Gastrocnemius medialis (tissue), 4 donors: ENCODE data around the gene FAM3D. TPM values are rescaled to one million over a fixed set of nuclear protein-coding genes. Genes with fewer than 3 reads are reported as not detected.

Experiments
- ATAC-seq, 2 donors: fragments of 150-250 bp; one replicate each; pipeline ENCODE4 v1.9.1; 2016
- DNase-seq, 2 donors: peaks; one replicate each; pipeline ENCODE4 v3.0.0-alpha.2; 2019
- H3K27ac ChIP-seq, 4 donors: fragments of 200-600 bp; sonication (generic); 1 replicate in 1 of 4; 2 replicates in 3 of 4; pipeline ENCODE4 v1.5.1; 2016 to 2018; ENCODE audit warnings: mild to moderate bottlenecking in 2 of 4, moderate library complexity in 1 of 4
- H3K27me3 ChIP-seq, 3 donors: fragments of 200-600 bp; sonication (generic) in 2 of 3; 1 replicate in 1 of 3; 2 replicates in 2 of 3; pipeline versions ENCODE4 v1.5.1 to v1.6.0; 2016 to 2019; ENCODE audit warnings: mild to moderate bottlenecking in 1 of 3, moderate library complexity in 1 of 3
- H3K36me3 ChIP-seq, 2 donors: fragments of 200-600 bp; sonication (generic) in 1 of 2; one replicate each; pipeline ENCODE4 v1.5.1; 2017 to 2018
- H3K4me1 ChIP-seq, 2 donors: fragments of 200-600 bp; sonication (generic) in 1 of 2; one replicate each; pipeline ENCODE4 v1.5.1; 2016 to 2017; ENCODE audit warnings: mild to moderate bottlenecking in 2 of 2
- H3K4me3 ChIP-seq, 4 donors: fragments of 200-600 bp; sonication (generic) in 3 of 4; 1 replicate in 1 of 4; 2 replicates in 3 of 4; pipeline ENCODE4 v1.5.1; 2016 to 2019; ENCODE audit warnings: mild to moderate bottlenecking in 2 of 4
- H3K9me3 ChIP-seq, 3 donors: fragments of 200-600 bp; sonication (generic) in 2 of 3; 1 replicate in 1 of 3; 2 replicates in 2 of 3; pipeline ENCODE4 v1.5.1; 2016 to 2019
- CTCF ChIP-seq, 5 experiments: fragments of 450-650 bp in 3 of 5; fragments of 200-600 bp in 2 of 5; sonication (generic) in 2 of 5; IDR thresholded peaks in 4 of 5; conservative IDR thresholded peaks in 1 of 5; 1 replicate in 4 of 5; 2 replicates in 1 of 5; pipeline ENCODE4 v1.5.1; 2016 to 2019; ENCODE audit warnings: antibody characterized with exemption in 5 of 5, mild to moderate bottlenecking in 3 of 5, moderate library complexity in 3 of 5
- POLR2A ChIP-seq, 2 donors: fragments of 450-650 bp; IDR thresholded peaks; one replicate each; pipeline ENCODE4 v1.6.1; 2017; ENCODE audit warnings: antibody characterized with exemption in 2 of 2, mild to moderate bottlenecking in 2 of 2, moderate library complexity in 2 of 2
- in situ Hi-C, 4 donors: fragments of 200-750 bp; cut with MboI; loops; one replicate each; pipeline versions ENCODE4 v1.15.0 to v1.8.0; 2017; ENCODE audit warnings: low sequenced_read_pairs in 4 of 4
- intact Hi-C: fragments of 100-400 bp; cut with DNase I; formaldehyde crosslinking; loops from one replicate; pipeline ENCODE4 v1.15.1; 2023; ENCODE audit warnings: low total_unique reads
- total RNA-seq, 4 donors: library from RNA; depleted of rRNA; stranded (reverse); fragments of >200 nt; gene quantifications; one replicate each; pipeline versions ENCODE4 v1.1.0 to v1.2.3, GENCODE V29; 2016

FAM3D gene
- total RNA-seq, 4 donors from 2014 or later: 0.83 TPM; not detected in 3

- ATAC-seq: no peak
- TF ChIP-seq POLR2A (IDR thresholded peaks at IDR 0.05): no peak
- TF ChIP-seq CTCF (IDR thresholded peaks at IDR 0.05 in 4 of 5, conservative IDR thresholded peaks at IDR 0.05 in 1 of 5): no peak
- intact Hi-C loops (loop anchor here (5.0 kb wide), 1 partner anchor 39 kb away; no protein-coding TSS in a partner anchor), in situ Hi-C loops (no loop called here)
- H3K4me1 ChIP-seq: peaks cover 20 to 22% of the 10 kb centered on the region in 2 donors
- H3K9me3 ChIP-seq: no peaks in the 10 kb centered on the region
- DNase-seq: no peak
- no peak overlapping the region for H3K27ac ChIP-seq
- H3K4me3 ChIP-seq: no peak overlapping the region
- peaks cover 13 to 15% (median 14%) of the 10 kb centered on the region in 3 donors for H3K27me3 ChIP-seq
- H3K36me3 ChIP-seq: no peaks in the 10 kb centered on the region
Observed at GRCh38 chr3:58588030-58588614, 78.5 kb downstream of the FAM3D start.

- Histone ChIP-seq H3K9me3 (no peaks in the 10 kb centered on the region), H3K4me3 (peak overlapping the region in 3 of 4 donors; percentile 9 to 81 (median 35)), H3K27me3 (peaks cover 13 to 15% (median 14%) of the 10 kb centered on the region in 3 donors), H3K27ac (no peak overlapping the region), H3K4me1 (peaks cover 20 to 22% of the 10 kb centered on the region in 2 donors), H3K36me3 (no peaks in the 10 kb centered on the region)
- no peak for ATAC-seq
- intact Hi-C loops: loop anchor here (5.0 kb wide), 1 partner anchor 41 kb away; no protein-coding TSS in a partner anchor
- no peak for DNase-seq
- in situ Hi-C loops: no loop called here
- TF ChIP-seq POLR2A (IDR thresholded peaks at IDR 0.05): no peak
Observed at GRCh38 chr3:58586776-58587192, 79.8 kb downstream of the FAM3D start.

- intact Hi-C loops: loop anchor here (1.0 to 5.0 kb wide), 2 partner anchors 18 to 41 kb away; no protein-coding TSS in a partner anchor
- DNase-seq: no peak
- H3K27me3 ChIP-seq: peaks cover 13 to 15% (median 14%) of the 10 kb centered on the region in 3 donors
- H3K36me3 ChIP-seq: no peaks in the 10 kb centered on the region
- TF ChIP-seq CTCF (IDR thresholded peaks at IDR 0.05 in 4 of 5, conservative IDR thresholded peaks at IDR 0.05 in 1 of 5) (no peak), POLR2A (IDR thresholded peaks at IDR 0.05) (no peak)
- in situ Hi-C loops: no loop called here
- peak overlapping the region; percentile 73 to 85 (median 78) for H3K27ac ChIP-seq
- no peak for ATAC-seq
- H3K4me3 ChIP-seq: peak overlapping the region; percentile 64 to 81 (median 75)
- H3K4me1 ChIP-seq: peaks cover 20 to 22% of the 10 kb centered on the region in 2 donors
- H3K9me3 ChIP-seq: no peaks in the 10 kb centered on the region
Observed at GRCh38 chr3:58585994-58586393, 80.6 kb downstream of the FAM3D start.

GRCh38 chr3:58585005-58585786, 81.4 kb downstream of the FAM3D start:
- Histone ChIP-seq H3K9me3 (no peaks in the 10 kb centered on the region), H3K4me3 (peak overlapping the region; percentile 64 to 81 (median 75)), H3K4me1 (peaks cover 20 to 22% of the 10 kb centered on the region in 2 donors), H3K36me3 (no peaks in the 10 kb centered on the region), H3K27me3 (peaks cover 13 to 15% (median 14%) of the 10 kb centered on the region in 3 donors), H3K27ac (peak overlapping the region; percentile 73 to 85 (median 78))
- peak; percentile 89 to 94 for ATAC-seq
- intact Hi-C loops (loop anchor here (1.0 to 5.0 kb wide), 2 partner anchors 17 to 42 kb away; no protein-coding TSS in a partner anchor), in situ Hi-C loops (no loop called here)
- no peak for TF ChIP-seq POLR2A (IDR thresholded peaks at IDR 0.05)
- TF ChIP-seq CTCF (IDR thresholded peaks at IDR 0.05 in 4 of 5, conservative IDR thresholded peaks at IDR 0.05 in 1 of 5): peak; percentile 77 to 96 (median 85)
- peak; percentile 59 to 75 for DNase-seq

- intact Hi-C loops: loop anchor here (1.0 to 5.0 kb wide), 2 partner anchors 16 to 43 kb away; no protein-coding TSS in a partner anchor
- TF ChIP-seq CTCF (IDR thresholded peaks at IDR 0.05 in 4 of 5, conservative IDR thresholded peaks at IDR 0.05 in 1 of 5): no peak
- TF ChIP-seq POLR2A (IDR thresholded peaks at IDR 0.05): no peak
- peak overlapping the region; percentile 73 to 85 (median 78) for H3K27ac ChIP-seq
- peaks cover 13 to 15% (median 14%) of the 10 kb centered on the region in 3 donors for H3K27me3 ChIP-seq
- DNase-seq (no peak), ATAC-seq (peak in 1 of 2 donors; percentile 22)
- H3K4me1 ChIP-seq: peaks cover 20 to 22% of the 10 kb centered on the region in 2 donors
- no peaks in the 10 kb centered on the region for H3K9me3 ChIP-seq
- peak overlapping the region; percentile 64 to 81 (median 75) for H3K4me3 ChIP-seq
- H3K36me3 ChIP-seq: no peaks in the 10 kb centered on the region
- in situ Hi-C loops: no loop called here
Observed at GRCh38 chr3:58584690-58585004, 81.9 kb downstream of the FAM3D start.
